HFFc6 (cell line): Measurements from ENCODE around the gene C2CD5. TPM values are rescaled to one million over a fixed set of nuclear protein-coding genes. Genes with fewer than 3 reads are reported as not detected.
"Not testable (repeated sequence)": the region's sequence is repeated elsewhere in the genome, so short reads cannot be mapped to it uniquely, and the experiment has no call there.

Source experiments
- DNase-seq: peaks from one replicate; pipeline ENCODE4 v3.0.0-alpha.2; 2018
- H3K27ac Mint-ChIP-seq: 2 replicates; pipeline ENCODE4 v1.8.0; 2020; ENCODE audit warnings: mild to moderate bottlenecking, mixed read lengths
- H3K27me3 Mint-ChIP-seq: 2 replicates; pipeline ENCODE4 v1.8.0; 2021; ENCODE audit warnings: mild to moderate bottlenecking, moderate library complexity, mixed read lengths; ENCODE audit not compliant: insufficient read depth
- H3K36me3 Mint-ChIP-seq: 2 replicates; pipeline ENCODE4 v1.8.0; 2021; ENCODE audit warnings: low read depth, mixed read lengths
- H3K4me1 Mint-ChIP-seq: 2 replicates; pipeline ENCODE4 v1.8.0; 2020; ENCODE audit warnings: low read depth, mixed read lengths
- H3K4me3 Mint-ChIP-seq: 2 replicates; pipeline ENCODE4 v1.8.0; 2020; ENCODE audit warnings: mild to moderate bottlenecking, moderate library complexity, mixed read lengths
- H3K9me3 Mint-ChIP-seq: 2 replicates; pipeline ENCODE4 v1.8.0; 2020; ENCODE audit warnings: mild to moderate bottlenecking, mixed read lengths
- total RNA-seq, 6 experiments: library from RNA; stranded (reverse); fragmentation: NEBNext Ultra II Directional; extraction: Animal tissue kit (Norgen Biotek cat#: 25700); gene quantifications; 2 replicates in 1 of 6; 3 replicates in 5 of 6; pipeline ENCODE4 v1.2.3, GENCODE V29; 2021
- TF ChIP-seq, protein P1 (sequence below): fragments of 200-600 bp; sonication (generic); IDR thresholded peaks from 2 replicates; pipeline ENCODE4 v1.5.0; 2021; ENCODE audit warnings: antibody characterized with exemption, mild to moderate bottlenecking

Gene C2CD5
- total RNA-seq, 6 experiments from 2014 or later: 17.7 to 23.1 (median 20.7) TPM

GRCh38 chr12:22494319-22494718, 50.0 kb downstream of the C2CD5 start:
- H3K4me3 Mint-ChIP-seq: no peak overlapping the region
- 0 out of 2 replicates have a peak, but pooled peaks cover 5% of the 10 kb centered on the region for H3K36me3 Mint-ChIP-seq
- no peak overlapping the region for H3K27ac Mint-ChIP-seq
- no peaks in the 10 kb centered on the region for H3K4me1 Mint-ChIP-seq
- no peaks in the 10 kb centered on the region for H3K9me3 Mint-ChIP-seq
- no peak for DNase-seq
- no peaks in the 10 kb centered on the region; the same call in 1 of the 2 replicates for H3K27me3 Mint-ChIP-seq
- TF ChIP-seq, protein P1, sequence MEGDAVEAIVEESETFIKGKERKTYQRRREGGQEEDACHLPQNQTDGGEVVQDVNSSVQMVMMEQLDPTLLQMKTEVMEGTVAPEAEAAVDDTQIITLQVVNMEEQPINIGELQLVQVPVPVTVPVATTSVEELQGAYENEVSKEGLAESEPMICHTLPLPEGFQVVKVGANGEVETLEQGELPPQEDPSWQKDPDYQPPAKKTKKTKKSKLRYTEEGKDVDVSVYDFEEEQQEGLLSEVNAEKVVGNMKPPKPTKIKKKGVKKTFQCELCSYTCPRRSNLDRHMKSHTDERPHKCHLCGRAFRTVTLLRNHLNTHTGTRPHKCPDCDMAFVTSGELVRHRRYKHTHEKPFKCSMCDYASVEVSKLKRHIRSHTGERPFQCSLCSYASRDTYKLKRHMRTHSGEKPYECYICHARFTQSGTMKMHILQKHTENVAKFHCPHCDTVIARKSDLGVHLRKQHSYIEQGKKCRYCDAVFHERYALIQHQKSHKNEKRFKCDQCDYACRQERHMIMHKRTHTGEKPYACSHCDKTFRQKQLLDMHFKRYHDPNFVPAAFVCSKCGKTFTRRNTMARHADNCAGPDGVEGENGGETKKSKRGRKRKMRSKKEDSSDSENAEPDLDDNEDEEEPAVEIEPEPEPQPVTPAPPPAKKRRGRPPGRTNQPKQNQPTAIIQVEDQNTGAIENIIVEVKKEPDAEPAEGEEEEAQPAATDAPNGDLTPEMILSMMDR: no peak

GRCh38 chr12:22491034-22491433, 53.3 kb downstream of the C2CD5 start:
- TF ChIP-seq, protein P1: no peak
- no peak for DNase-seq
- no peak overlapping the region for H3K27ac Mint-ChIP-seq
- H3K36me3 Mint-ChIP-seq: peaks cover 9% of the 10 kb centered on the region; the same call in 1 of the 2 replicates
- no peaks in the 10 kb centered on the region; the same call in none of the 2 replicates for H3K27me3 Mint-ChIP-seq
- no peaks in the 10 kb centered on the region for H3K4me1 Mint-ChIP-seq
- no peaks in the 10 kb centered on the region for H3K9me3 Mint-ChIP-seq
- H3K4me3 Mint-ChIP-seq: no peak overlapping the region

DNA sequence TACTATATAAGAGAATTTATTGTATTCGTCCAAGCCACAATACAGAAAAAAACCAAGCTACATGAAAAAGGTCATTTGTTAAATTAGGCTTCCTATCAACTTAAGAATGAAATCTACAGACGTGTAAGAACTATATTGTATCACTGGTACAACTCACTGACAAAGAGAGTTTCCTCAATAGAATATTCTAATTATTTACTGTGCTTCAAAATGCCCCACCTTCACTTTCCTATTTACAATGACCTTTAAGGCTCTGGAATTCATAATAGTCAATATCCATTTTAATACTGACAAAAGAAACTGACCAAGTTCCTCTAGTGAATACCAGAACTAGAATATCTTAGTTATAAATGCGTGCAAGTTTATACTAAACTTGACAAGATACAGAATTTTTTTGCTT, 55.9 kb downstream of the C2CD5 start:
- no peaks in the 10 kb centered on the region for H3K4me1 Mint-ChIP-seq
- H3K36me3 Mint-ChIP-seq: peaks cover 16% of the 10 kb centered on the region; the same call in 1 of the 2 replicates
- no peaks in the 10 kb centered on the region for H3K9me3 Mint-ChIP-seq
- DNase-seq: no peak
- no peak overlapping the region for H3K27ac Mint-ChIP-seq
- H3K27me3 Mint-ChIP-seq: no peaks in the 10 kb centered on the region; the same call in none of the 2 replicates
- TF ChIP-seq, protein P1: no peak
- no peak overlapping the region for H3K4me3 Mint-ChIP-seq

- not testable (repeated sequence) for DNase-seq, H3K4me3 Mint-ChIP-seq, H3K4me1 Mint-ChIP-seq, H3K9me3 Mint-ChIP-seq, H3K27me3 Mint-ChIP-seq, H3K27ac Mint-ChIP-seq
- H3K36me3 Mint-ChIP-seq: peaks cover 17% of the 10 kb centered on the region; the same call in 1 of the 2 replicates
Measured at GRCh38 chr12:22487683-22488082, 56.7 kb downstream of the C2CD5 start.

DNA sequence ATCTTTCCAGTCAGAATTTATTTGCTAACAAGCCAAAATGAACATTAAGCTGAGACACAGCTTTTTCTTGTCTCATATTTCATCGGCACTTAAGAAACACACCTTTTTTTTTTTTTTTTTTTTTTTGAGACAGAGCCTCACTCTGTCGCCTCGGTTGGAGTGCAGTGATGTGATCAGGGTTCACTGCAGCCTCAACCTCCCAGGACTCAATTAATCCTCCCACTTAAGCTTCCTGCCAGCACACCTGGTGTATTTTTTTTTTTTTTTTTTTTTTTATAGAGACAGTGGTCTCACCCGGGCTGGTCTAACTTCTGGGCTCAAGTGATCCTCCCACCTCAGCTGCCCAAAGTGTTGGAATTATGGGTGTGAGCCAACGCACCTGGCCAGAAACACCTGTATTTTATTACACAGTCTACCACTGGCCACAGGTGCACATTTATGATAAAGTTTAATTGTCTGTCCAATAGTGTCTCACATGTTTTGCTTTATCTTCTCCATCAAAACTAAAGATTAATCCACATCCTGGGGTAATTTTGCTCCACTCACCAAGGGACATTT, 62.7 kb downstream of the C2CD5 start:
- Mint-ChIP-seq H3K27me3 (no peaks in the 10 kb centered on the region; the same call in 1 of the 2 replicates), H3K4me1 (peaks cover 30% of the 10 kb centered on the region), H3K27ac (no peak overlapping the region), H3K36me3 (peaks cover 32% of the 10 kb centered on the region), H3K4me3 (no peak overlapping the region), H3K9me3 (no peaks in the 10 kb centered on the region)
- TF ChIP-seq, protein P1: no peak
- no peak for DNase-seq

DNA sequence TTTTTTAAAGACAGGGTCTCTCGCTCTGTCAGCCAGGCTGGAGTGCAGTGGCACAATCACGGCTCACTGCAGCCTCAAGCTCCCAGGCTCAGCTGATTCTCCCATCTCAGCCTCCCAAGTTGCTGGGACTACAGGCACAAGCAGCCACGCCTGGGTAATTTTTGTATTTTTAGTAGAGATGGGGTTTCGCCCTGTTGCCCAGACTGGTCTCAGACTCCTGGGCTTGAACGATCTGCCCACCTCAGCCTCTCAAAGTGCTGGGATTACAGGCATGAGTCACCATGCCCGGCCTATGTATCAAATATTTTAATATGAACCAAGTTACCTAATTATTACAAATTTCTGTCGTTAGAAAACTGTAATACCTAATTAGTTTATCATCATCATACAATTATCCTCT, 63.5 kb downstream of the C2CD5 start:
- DNase-seq, H3K4me3 Mint-ChIP-seq, H3K27ac Mint-ChIP-seq, H3K9me3 Mint-ChIP-seq, H3K27me3 Mint-ChIP-seq: not testable (repeated sequence)
- peaks cover 31% of the 10 kb centered on the region for H3K4me1 Mint-ChIP-seq
- H3K36me3 Mint-ChIP-seq: peaks cover 36% of the 10 kb centered on the region
